HepG2 (cell line): ENCODE data around the gene SYS1. TPM values are rescaled to one million over a fixed set of nuclear protein-coding genes. Genes with fewer than 3 reads are reported as not detected.

Experiments used
- ADNP ChIP-seq: sonication (generic); formaldehyde crosslinking; IDR thresholded peaks from 2 replicates; pipeline ENCODE4 v1.4.0; 2020; ENCODE audit warnings: missing genetic modification reagents
- CEBPB ChIP-seq: IDR thresholded peaks from 2 replicates; pipeline ENCODE4 v1.6.1; 2011; ENCODE audit warnings: low read depth, low read length, improper control_type of control experiment, borderline replicate concordance
- DPF2 ChIP-seq: sonication (generic); formaldehyde crosslinking; IDR thresholded peaks from 2 replicates; pipeline ENCODE4 v1.4.0; 2020; ENCODE audit warnings: mild to moderate bottlenecking, low read depth, missing genetic modification reagents, borderline replicate concordance
- HIVEP1 ChIP-seq: sonication (generic); formaldehyde crosslinking; IDR thresholded peaks from 2 replicates; pipeline ENCODE4 v1.4.0; 2020; ENCODE audit warnings: mild to moderate bottlenecking, missing genetic modification reagents
- IRF1 ChIP-seq: sonication (generic); formaldehyde crosslinking; IDR thresholded peaks from 2 replicates; pipeline ENCODE4 v1.4.0; 2020; ENCODE audit warnings: low read depth, mild to moderate bottlenecking, missing genetic modification reagents
- MLX ChIP-seq: IDR thresholded peaks from 2 replicates; pipeline ENCODE4 v1.6.1; 2016
- SIX1 ChIP-seq: sonication (generic); formaldehyde crosslinking; IDR thresholded peaks from 2 replicates; pipeline ENCODE4 v1.4.0; 2020; ENCODE audit warnings: missing genetic modification reagents, borderline replicate concordance
- ZBTB38 ChIP-seq: sonication (generic); formaldehyde crosslinking; IDR thresholded peaks from 2 replicates; pipeline ENCODE4 v1.5.1; 2020; ENCODE audit warnings: mild to moderate bottlenecking, missing genetic modification reagents
- ZNF354B ChIP-seq: sonication (generic); formaldehyde crosslinking; IDR thresholded peaks from 2 replicates; pipeline ENCODE4 v1.8.0; 2022; ENCODE audit warnings: mild to moderate bottlenecking, missing genetic modification reagents
- ZSCAN30 ChIP-seq: sonication (generic); formaldehyde crosslinking; IDR thresholded peaks from 2 replicates; pipeline ENCODE4 v1.5.0; 2020; ENCODE audit warnings: mild to moderate bottlenecking, missing genetic modification reagents
- polyA plus RNA-seq, 8 experiments: library from polyadenylated mRNA; depleted of rRNA in 3 of 8; stranded (reverse) in 7 of 8; unstranded in 1 of 8; fragments of >200 nt; fragmentation: Illumina TruSeq in 4 of 8; extraction: Trizol in 4 of 8; gene quantifications; 2 replicates each; pipeline versions ENCODE4 v1.2.1 to v1.2.3, GENCODE V29; 2011 to 2016; ENCODE audit warnings: low read depth in 4 of 8, missing spikeins in 1 of 8, mixed read lengths in 1 of 8; ENCODE audit not compliant: insufficient read depth in 1 of 8
- total RNA-seq, 5 experiments: library from RNA; depleted of rRNA; stranded (reverse); fragments of >200 nt; fragmentation: Illumina TruSeq; extraction: Trizol; gene quantifications; 2 replicates each; pipeline ENCODE4 v1.2.3, GENCODE V29; 2016; ENCODE audit warnings: low read depth in 1 of 5
- TF ChIP-seq, protein P1 (sequence below): sonication (generic); formaldehyde crosslinking; IDR thresholded peaks from 2 replicates; pipeline ENCODE4 v1.9.0; 2021; ENCODE audit warnings: missing genetic modification reagents, borderline replicate concordance
- TF ChIP-seq, protein P2 (sequence below): sonication (generic); formaldehyde crosslinking; IDR thresholded peaks from 2 replicates; pipeline ENCODE4 v1.5.0; 2020; ENCODE audit warnings: mild to moderate bottlenecking, missing genetic modification reagents, borderline replicate concordance
- TF ChIP-seq, protein P3 (sequence below): IDR thresholded peaks from 2 replicates; pipeline ENCODE4 v1.6.1; 2016; ENCODE audit warnings: missing biosample characterization, missing genetic modification reagents, low read depth
- TF ChIP-seq, protein P4 (sequence below): IDR thresholded peaks from 2 replicates; pipeline ENCODE4 v1.6.1; 2016; ENCODE audit warnings: missing compliant biosample characterization, missing genetic modification reagents, borderline replicate concordance
- TF ChIP-seq, protein P5 (sequence below): sonication (generic); formaldehyde crosslinking; IDR thresholded peaks from 2 replicates; pipeline ENCODE4 v1.5.0; 2020; ENCODE audit warnings: mild to moderate bottlenecking, low read depth, missing genetic modification reagents, borderline replicate concordance

The SYS1 gene
- total and polyA plus RNA-seq, 2 of the 13 experiments (the other 11 are each of a cell fraction or from before 2014, with no cell fraction given), result 38.3 to 65.6 TPM

GRCh38 chr20:45415822-45416637 is 53.1 kb downstream of the SYS1 start, which contains the start of gene PIGT (continued):
- TF ChIP-seq IRF1, result no peak; the same call in 1 of the 2 replicates
- peak; percentile 88 for TF ChIP-seq HIVEP1 (CRISPR knock-in tag)
- peak; percentile 83; the same call in 1 of the 2 replicates for TF ChIP-seq ZBTB38 (CRISPR knock-in tag)
- TF ChIP-seq SIX1, result no peak
- TF ChIP-seq, protein P1, sequence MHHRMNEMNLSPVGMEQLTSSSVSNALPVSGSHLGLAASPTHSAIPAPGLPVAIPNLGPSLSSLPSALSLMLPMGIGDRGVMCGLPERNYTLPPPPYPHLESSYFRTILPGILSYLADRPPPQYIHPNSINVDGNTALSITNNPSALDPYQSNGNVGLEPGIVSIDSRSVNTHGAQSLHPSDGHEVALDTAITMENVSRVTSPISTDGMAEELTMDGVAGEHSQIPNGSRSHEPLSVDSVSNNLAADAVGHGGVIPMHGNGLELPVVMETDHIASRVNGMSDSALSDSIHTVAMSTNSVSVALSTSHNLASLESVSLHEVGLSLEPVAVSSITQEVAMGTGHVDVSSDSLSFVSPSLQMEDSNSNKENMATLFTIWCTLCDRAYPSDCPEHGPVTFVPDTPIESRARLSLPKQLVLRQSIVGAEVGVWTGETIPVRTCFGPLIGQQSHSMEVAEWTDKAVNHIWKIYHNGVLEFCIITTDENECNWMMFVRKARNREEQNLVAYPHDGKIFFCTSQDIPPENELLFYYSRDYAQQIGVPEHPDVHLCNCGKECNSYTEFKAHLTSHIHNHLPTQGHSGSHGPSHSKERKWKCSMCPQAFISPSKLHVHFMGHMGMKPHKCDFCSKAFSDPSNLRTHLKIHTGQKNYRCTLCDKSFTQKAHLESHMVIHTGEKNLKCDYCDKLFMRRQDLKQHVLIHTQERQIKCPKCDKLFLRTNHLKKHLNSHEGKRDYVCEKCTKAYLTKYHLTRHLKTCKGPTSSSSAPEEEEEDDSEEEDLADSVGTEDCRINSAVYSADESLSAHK (CRISPR knock-in tag), result no peak
- TF ChIP-seq, protein P2, sequence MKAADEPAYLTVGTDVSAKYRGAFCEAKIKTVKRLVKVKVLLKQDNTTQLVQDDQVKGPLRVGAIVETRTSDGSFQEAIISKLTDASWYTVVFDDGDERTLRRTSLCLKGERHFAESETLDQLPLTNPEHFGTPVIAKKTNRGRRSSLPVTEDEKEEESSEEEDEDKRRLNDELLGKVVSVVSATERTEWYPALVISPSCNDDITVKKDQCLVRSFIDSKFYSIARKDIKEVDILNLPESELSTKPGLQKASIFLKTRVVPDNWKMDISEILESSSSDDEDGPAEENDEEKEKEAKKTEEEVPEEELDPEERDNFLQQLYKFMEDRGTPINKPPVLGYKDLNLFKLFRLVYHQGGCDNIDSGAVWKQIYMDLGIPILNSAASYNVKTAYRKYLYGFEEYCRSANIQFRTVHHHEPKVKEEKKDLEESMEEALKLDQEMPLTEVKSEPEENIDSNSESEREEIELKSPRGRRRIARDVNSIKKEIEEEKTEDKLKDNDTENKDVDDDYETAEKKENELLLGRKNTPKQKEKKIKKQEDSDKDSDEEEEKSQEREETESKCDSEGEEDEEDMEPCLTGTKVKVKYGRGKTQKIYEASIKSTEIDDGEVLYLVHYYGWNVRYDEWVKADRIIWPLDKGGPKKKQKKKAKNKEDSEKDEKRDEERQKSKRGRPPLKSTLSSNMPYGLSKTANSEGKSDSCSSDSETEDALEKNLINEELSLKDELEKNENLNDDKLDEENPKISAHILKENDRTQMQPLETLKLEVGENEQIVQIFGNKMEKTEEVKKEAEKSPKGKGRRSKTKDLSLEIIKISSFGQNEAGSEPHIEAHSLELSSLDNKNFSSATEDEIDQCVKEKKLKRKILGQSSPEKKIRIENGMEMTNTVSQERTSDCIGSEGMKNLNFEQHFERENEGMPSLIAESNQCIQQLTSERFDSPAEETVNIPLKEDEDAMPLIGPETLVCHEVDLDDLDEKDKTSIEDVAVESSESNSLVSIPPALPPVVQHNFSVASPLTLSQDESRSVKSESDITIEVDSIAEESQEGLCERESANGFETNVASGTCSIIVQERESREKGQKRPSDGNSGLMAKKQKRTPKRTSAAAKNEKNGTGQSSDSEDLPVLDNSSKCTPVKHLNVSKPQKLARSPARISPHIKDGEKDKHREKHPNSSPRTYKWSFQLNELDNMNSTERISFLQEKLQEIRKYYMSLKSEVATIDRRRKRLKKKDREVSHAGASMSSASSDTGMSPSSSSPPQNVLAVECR (CRISPR knock-in tag), result peak; percentile 99
- TF ChIP-seq ZNF354B (CRISPR knock-in tag), result no peak; the same call in 1 of the 2 replicates
- TF ChIP-seq CEBPB, result no peak
- TF ChIP-seq ZSCAN30 (CRISPR knock-in tag), result no peak; the same call in 1 of the 2 replicates
- TF ChIP-seq DPF2 (CRISPR knock-in tag), result no peak
- TF ChIP-seq, protein P3, sequence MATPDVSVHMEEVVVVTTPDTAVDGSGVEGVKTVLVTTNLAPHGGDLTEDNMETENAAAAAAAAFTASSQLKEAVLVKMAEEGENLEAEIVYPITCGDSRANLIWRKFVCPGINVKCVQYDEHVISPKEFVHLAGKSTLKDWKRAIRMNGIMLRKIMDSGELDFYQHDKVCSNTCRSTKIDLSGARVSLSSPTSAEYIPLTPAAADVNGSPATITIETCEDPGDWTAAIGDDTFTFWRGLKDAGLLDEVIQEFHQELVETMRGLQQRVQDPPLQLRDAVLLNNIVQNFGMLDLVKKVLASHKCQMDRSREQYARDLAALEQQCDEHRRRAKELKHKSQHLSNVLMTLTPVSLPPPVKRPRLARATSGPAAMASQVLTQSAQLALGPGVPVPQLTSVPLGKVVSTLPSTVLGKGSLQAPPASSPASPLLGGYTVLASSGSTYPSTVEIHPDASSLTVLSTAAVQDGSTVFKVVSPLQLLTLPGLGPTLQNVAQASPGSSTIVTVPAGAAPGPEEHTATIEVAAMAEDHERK (CRISPR knock-in tag), result peak; percentile 59; the same call in 1 of the 2 replicates
- TF ChIP-seq MLX (CRISPR knock-in tag), result peak; percentile 46; the same call in 1 of the 2 replicates
- no peak for TF ChIP-seq ADNP (CRISPR knock-in tag)
- TF ChIP-seq, protein P4, sequence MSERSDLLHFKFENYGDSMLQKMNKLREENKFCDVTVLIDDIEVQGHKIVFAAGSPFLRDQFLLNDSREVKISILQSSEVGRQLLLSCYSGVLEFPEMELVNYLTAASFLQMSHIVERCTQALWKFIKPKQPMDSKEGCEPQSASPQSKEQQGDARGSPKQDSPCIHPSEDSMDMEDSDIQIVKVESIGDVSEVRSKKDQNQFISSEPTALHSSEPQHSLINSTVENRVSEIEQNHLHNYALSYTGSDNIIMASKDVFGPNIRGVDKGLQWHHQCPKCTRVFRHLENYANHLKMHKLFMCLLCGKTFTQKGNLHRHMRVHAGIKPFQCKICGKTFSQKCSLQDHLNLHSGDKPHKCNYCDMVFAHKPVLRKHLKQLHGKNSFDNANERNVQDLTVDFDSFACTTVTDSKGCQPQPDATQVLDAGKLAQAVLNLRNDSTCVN (CRISPR knock-in tag), result peak; percentile 91; the same call in 1 of the 2 replicates
- TF ChIP-seq, protein P5, sequence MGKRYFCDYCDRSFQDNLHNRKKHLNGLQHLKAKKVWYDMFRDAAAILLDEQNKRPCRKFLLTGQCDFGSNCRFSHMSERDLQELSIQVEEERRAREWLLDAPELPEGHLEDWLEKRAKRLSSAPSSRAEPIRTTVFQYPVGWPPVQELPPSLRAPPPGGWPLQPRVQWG (CRISPR knock-in tag), result no peak
